ENCODE data around the gene FKTN. TPM values are rescaled to one million over a fixed set of nuclear protein-coding genes. Genes with fewer than 3 reads are reported as not detected.

FKTN gene
- total and polyA plus RNA-seq, 9 of the 15 experiments (the other 6 are each of a cell fraction or from before 2014, with no cell fraction given), result 5.4 to 16.3 (median 10.4) TPM

GRCh38 chr9:105656131-105656921, 98.4 kb downstream of the FKTN start (continued):
- TF ChIP-seq ZNF175 (CRISPR knock-in tag; IDR thresholded peaks at IDR 0.05; ENCODE audit: low read depth), result no peak
- TF ChIP-seq EGR1 (conservative IDR thresholded peaks at IDR 0.05), result 0 out of 2 replicates have a peak, but pooled peaks have one; percentile 15
- TF ChIP-seq ZBTB7A (IDR thresholded peaks at IDR 0.05; ENCODE audit: borderline replicate concordance, control insufficient read depth, low read depth, low read length), result peak; percentile 86
- TF ChIP-seq RBM14 (IDR thresholded peaks at IDR 0.05; ENCODE audit: borderline replicate concordance, insufficient read depth, low read depth, low read length), result 0 out of 2 replicates have a peak, but pooled peaks have one; percentile 54
- peak; percentile 95 for TF ChIP-seq MGA (IDR thresholded peaks at IDR 0.05)
- TF ChIP-seq CHD1 (IDR thresholded peaks at IDR 0.05; ENCODE audit: low read length), result peak; percentile 8
- TF ChIP-seq NONO (IDR thresholded peaks at IDR 0.05; ENCODE audit: low read depth in 2 of 2, low read length in 1 of 2), result peak in 1 of 2 experiments; percentile 47; a peak in 1 of 4 replicates
- no peak for TF ChIP-seq ELF4 (CRISPR knock-in tag; IDR thresholded peaks at IDR 0.05)
- peak; percentile 78 for TF ChIP-seq KAT7 (CRISPR knock-in tag; IDR thresholded peaks at IDR 0.05; ENCODE audit: borderline replicate concordance)
- TF ChIP-seq ZNF707 (CRISPR knock-in tag; conservative IDR thresholded peaks at IDR 0.05), result no peak
- peak; percentile 69; the same call in 1 of the 2 replicates for TF ChIP-seq AFF4 (CRISPR knock-in tag; IDR thresholded peaks at IDR 0.05)
